ENCODE measurements around the gene MYO1E.

Gene MYO1E

DNA sequence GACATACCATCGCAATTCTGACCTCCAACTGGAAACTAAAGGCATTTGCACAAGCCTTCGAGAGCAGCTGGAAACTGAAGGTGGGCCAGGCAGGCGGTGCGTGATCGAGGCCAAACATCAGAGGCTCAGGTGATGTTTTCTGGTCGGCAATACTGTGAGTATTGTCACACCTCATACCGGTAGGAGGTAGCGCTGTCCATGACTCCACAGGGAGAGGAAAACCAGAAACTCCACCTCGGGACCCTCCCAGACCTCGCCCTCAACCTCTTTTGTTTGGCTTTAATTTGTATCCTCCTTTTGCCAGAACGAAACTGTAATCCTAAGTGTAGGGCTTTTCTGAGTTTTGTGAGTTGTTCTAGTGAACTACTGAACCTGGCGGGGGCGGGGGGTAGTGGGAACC, 122.4 kb downstream of the MYO1E start:
- H3K9me3 ChIP-seq (replicated peaks; ENCODE audit: low read length): no peaks in the 10 kb centered on the region
- no peak overlapping the region for H3K4me3 ChIP-seq (ENCODE audit: low read length)
- H3K4me2 ChIP-seq (ENCODE audit: low read length): no peak overlapping the region
- H3K4me1 ChIP-seq (ENCODE audit: control insufficient read depth, insufficient read depth, low read length): no peaks in the 10 kb centered on the region
- no peaks in the 10 kb centered on the region for H3K27me3 ChIP-seq (ENCODE audit: control insufficient read depth, insufficient read depth, low read length)
- no peak overlapping the region for H3K9ac ChIP-seq (ENCODE audit: low read depth, low read length)
- peaks cover 18% of the 10 kb centered on the region for H3K36me3 ChIP-seq (ENCODE audit: insufficient read depth, low read length)

DNA sequence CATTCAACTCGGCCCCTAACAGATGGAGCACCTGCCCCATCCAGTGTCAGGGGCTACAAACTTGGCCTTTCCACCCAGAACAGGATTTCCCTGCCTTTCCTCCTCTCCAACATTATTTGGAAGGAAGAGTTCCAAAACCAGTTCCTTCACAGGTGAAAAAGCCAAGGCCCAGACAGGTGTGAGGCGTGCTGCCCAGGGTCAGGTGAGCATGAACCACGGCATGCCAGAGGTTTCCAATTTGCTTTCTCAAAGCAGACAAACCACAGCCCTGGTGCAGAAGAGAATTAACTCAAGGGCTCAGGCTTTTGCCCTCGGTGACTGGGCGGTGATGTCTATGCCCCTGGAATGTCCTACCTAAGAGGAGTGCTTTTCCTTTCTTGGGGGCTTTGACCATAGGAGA, 122.9 kb downstream of the MYO1E start:
- Histone ChIP-seq H3K9ac (ENCODE audit: low read depth, low read length) (no peak overlapping the region), H3K9me3 (replicated peaks; ENCODE audit: low read length) (no peaks in the 10 kb centered on the region), H3K4me1 (ENCODE audit: control insufficient read depth, insufficient read depth, low read length) (no peaks in the 10 kb centered on the region), H3K36me3 (ENCODE audit: insufficient read depth, low read length) (peaks cover 14% of the 10 kb centered on the region), H3K27me3 (ENCODE audit: control insufficient read depth, insufficient read depth, low read length) (no peaks in the 10 kb centered on the region), H3K4me3 (ENCODE audit: low read length) (no peak overlapping the region), H3K4me2 (ENCODE audit: low read length) (no peak overlapping the region)

DNA sequence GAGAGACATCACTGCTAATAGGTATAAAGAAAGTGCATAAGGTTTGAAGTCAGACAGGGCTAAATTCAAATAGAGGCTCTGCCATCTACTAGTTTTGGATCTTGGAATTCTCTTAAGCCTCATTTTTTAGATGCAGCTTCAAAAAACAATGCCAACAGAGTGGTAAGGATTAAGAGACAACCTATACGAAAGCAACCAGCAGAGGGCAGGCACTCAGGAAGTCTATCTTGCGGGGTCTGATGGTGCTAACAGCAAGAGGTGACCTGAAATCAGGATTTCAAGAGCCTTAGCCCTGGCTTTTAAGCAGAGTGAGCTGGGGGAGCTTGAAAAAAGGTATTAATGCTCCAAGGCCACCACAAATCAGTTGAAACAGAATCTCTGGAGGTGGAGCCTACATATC, 125.3 kb downstream of the MYO1E start:
- no peak overlapping the region for H3K4me3 ChIP-seq (ENCODE audit: low read length)
- H3K9me3 ChIP-seq (replicated peaks; ENCODE audit: low read length): no peaks in the 10 kb centered on the region
- no peak overlapping the region for H3K9ac ChIP-seq (ENCODE audit: low read depth, low read length)

DNA sequence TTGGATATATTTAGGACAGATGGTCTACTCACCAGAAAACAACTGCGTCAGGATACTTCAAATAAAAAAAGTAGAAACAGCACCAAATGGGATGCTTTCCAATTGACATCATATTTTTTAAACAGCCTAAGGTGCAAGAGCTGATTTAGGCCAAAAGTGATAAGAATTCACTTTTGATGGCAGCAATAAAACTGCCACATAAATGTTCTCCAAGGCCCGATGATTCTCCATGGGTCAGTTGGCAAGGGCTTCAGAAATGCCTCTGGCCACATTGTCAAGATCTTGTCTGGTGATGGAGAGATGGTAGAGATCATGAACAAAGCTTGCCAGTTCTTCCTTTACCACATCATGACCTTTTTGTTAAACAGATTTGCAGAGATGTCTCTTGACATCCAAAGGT, 127.1 kb downstream of the MYO1E start:
- H3K9ac ChIP-seq (ENCODE audit: low read depth, low read length): no peak overlapping the region
- H3K4me2 ChIP-seq (ENCODE audit: low read length): no peak overlapping the region
- H3K4me1 ChIP-seq (ENCODE audit: control insufficient read depth, insufficient read depth, low read length): peaks cover 11% of the 10 kb centered on the region
- H3K9me3 ChIP-seq (replicated peaks; ENCODE audit: low read length): no peaks in the 10 kb centered on the region
- H3K27me3 ChIP-seq (ENCODE audit: control insufficient read depth, insufficient read depth, low read length): no peaks in the 10 kb centered on the region
- H3K36me3 ChIP-seq (ENCODE audit: insufficient read depth, low read length): peaks cover 19% of the 10 kb centered on the region
- H3K4me3 ChIP-seq (ENCODE audit: low read length): no peak overlapping the region

More for the DNA sequence above, 125.3 kb downstream of the MYO1E start:
- Histone ChIP-seq H3K4me1 (ENCODE audit: control insufficient read depth, insufficient read depth, low read length) (peaks cover 4% of the 10 kb centered on the region), H3K4me2 (ENCODE audit: low read length) (no peak overlapping the region), H3K36me3 (ENCODE audit: insufficient read depth, low read length) (peaks cover 16% of the 10 kb centered on the region), H3K27me3 (ENCODE audit: control insufficient read depth, insufficient read depth, low read length) (no peaks in the 10 kb centered on the region)

DNA sequence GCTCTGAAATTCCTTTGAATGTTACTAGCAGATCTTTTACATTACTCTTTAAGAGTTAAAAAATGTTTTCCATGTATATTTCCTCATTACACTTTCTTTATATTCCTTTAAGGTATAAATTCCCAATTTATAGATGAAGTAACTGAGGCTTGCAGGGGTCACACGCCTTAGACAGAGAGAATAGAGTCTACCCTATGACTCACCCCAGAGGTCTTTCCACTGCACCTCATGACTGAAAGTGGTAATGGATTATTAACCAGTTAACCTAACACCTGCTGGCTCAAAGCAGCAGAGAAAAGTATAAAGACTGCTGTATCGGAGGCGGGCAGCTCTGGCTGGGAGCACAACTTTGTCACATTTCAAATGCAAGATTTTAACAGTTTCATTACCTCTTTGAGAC, 128.3 kb downstream of the MYO1E start:
- no peaks in the 10 kb centered on the region for H3K27me3 ChIP-seq (ENCODE audit: control insufficient read depth, insufficient read depth, low read length)
- H3K4me1 ChIP-seq (ENCODE audit: control insufficient read depth, insufficient read depth, low read length): peaks cover 21% of the 10 kb centered on the region
- H3K4me2 ChIP-seq (ENCODE audit: low read length): no peak overlapping the region
- no peak overlapping the region for H3K4me3 ChIP-seq (ENCODE audit: low read length)
- no peak overlapping the region for H3K9ac ChIP-seq (ENCODE audit: low read depth, low read length)
- peaks cover 14% of the 10 kb centered on the region for H3K36me3 ChIP-seq (ENCODE audit: insufficient read depth, low read length)
- no peaks in the 10 kb centered on the region for H3K9me3 ChIP-seq (replicated peaks; ENCODE audit: low read length)

DNA sequence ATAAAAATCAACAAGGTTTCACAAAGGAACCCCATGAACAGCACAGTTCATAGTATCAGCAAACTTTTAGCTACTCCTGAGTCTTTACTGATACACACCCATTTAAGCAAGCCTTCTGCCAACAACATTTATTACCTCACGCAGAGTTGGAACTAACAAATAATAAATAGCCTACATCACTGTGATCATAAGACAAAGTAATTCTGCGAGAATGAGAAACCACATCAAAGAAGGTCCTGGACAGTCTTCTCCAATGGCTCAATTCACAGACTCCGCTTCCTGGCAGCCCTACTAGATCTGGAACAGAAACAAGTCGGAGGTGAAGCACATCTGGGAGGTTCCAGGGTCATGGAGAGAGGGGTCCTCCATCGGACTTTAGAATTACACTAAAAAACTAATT, 129.0 kb downstream of the MYO1E start:
- Histone ChIP-seq H3K9ac (ENCODE audit: low read depth, low read length) (no peak overlapping the region), H3K4me3 (ENCODE audit: low read length) (no peak overlapping the region), H3K27me3 (ENCODE audit: control insufficient read depth, insufficient read depth, low read length) (no peaks in the 10 kb centered on the region), H3K4me1 (ENCODE audit: control insufficient read depth, insufficient read depth, low read length) (peaks cover 21% of the 10 kb centered on the region), H3K4me2 (ENCODE audit: low read length) (no peak overlapping the region), H3K9me3 (replicated peaks; ENCODE audit: low read length) (no peaks in the 10 kb centered on the region), H3K36me3 (ENCODE audit: insufficient read depth, low read length) (peaks cover 14% of the 10 kb centered on the region)

DNA sequence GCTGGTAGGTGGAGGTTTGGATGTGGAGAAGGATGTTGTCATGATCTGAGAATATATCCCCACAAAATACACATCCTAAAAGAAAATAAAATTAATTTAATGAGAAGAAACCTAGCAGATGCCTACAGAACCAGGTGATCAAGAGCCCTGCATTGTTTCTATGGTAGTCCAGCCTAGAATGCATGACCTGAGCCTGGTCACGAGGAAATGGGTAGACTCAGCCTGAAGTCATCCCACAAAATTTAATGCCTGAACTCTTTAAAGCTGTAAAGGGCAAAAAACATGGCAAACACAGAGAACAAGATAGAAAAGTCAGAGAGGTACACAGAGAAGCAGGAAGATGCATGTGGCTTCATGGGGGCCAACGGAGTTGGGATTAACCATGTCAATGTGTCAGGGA, 130.0 kb downstream of the MYO1E start:
- Histone ChIP-seq H3K27me3 (ENCODE audit: control insufficient read depth, insufficient read depth, low read length) (no peaks in the 10 kb centered on the region), H3K4me2 (ENCODE audit: low read length) (no peak overlapping the region), H3K9ac (ENCODE audit: low read depth, low read length) (no peak overlapping the region), H3K4me1 (ENCODE audit: control insufficient read depth, insufficient read depth, low read length) (peaks cover 21% of the 10 kb centered on the region), H3K4me3 (ENCODE audit: low read length) (no peak overlapping the region), H3K9me3 (replicated peaks; ENCODE audit: low read length) (no peaks in the 10 kb centered on the region), H3K36me3 (ENCODE audit: insufficient read depth, low read length) (peaks cover 14% of the 10 kb centered on the region)

DNA sequence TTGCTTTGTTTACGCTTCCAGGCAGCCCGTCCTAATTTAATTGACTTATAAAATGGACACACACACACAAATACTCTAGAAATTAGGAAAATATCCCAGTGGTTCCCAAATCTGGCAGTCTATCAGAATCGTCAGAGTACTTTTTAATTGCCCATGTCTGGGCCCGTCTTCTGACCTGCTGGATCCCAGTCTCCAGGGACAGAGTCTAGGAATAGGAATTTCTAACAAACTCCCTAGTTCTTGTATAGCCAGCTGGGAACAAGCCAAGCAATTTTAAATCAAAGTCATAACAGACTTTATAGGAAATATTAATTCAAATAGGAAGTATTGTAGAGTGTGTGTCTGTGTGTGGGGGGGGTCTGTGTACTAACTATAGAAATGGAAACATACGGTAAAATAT, 132.6 kb downstream of the MYO1E start:
- Histone ChIP-seq H3K4me1 (ENCODE audit: control insufficient read depth, insufficient read depth, low read length) (peaks cover 21% of the 10 kb centered on the region), H3K9ac (ENCODE audit: low read depth, low read length) (no peak overlapping the region), H3K36me3 (ENCODE audit: insufficient read depth, low read length) (peaks cover 11% of the 10 kb centered on the region), H3K4me3 (ENCODE audit: low read length) (no peak overlapping the region), H3K9me3 (replicated peaks; ENCODE audit: low read length) (no peaks in the 10 kb centered on the region), H3K27me3 (ENCODE audit: control insufficient read depth, insufficient read depth, low read length) (no peaks in the 10 kb centered on the region), H3K4me2 (ENCODE audit: low read length) (no peak overlapping the region)

DNA sequence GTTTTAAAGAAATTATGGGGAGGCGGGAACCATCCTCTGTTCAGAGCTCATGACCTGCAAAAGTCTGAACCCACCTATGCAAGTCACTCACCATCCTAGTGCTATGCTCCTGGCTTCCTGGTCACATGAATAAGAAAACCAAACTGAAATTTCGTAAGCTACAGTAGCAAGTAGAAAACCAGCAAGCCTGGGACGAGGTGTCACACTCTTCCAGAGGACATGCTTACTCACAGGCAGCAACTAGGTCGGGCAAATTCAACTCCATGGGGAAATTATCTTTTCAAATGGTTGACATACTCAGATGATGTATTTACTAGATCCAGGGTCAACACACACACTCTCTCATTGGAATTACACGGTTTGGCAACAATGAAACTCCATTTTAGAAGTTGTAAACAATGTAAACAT, 134.7 kb downstream of the MYO1E start:
- Histone ChIP-seq H3K36me3 (ENCODE audit: insufficient read depth, low read length) (peaks cover 3% of the 10 kb centered on the region), H3K27me3 (ENCODE audit: control insufficient read depth, insufficient read depth, low read length) (no peaks in the 10 kb centered on the region), H3K4me3 (ENCODE audit: low read length) (no peak overlapping the region), H3K4me1 (ENCODE audit: control insufficient read depth, insufficient read depth, low read length) (peaks cover 24% of the 10 kb centered on the region), H3K4me2 (ENCODE audit: low read length) (no peak overlapping the region), H3K9ac (ENCODE audit: low read depth, low read length) (no peak overlapping the region), H3K9me3 (replicated peaks; ENCODE audit: low read length) (no peaks in the 10 kb centered on the region)

DNA sequence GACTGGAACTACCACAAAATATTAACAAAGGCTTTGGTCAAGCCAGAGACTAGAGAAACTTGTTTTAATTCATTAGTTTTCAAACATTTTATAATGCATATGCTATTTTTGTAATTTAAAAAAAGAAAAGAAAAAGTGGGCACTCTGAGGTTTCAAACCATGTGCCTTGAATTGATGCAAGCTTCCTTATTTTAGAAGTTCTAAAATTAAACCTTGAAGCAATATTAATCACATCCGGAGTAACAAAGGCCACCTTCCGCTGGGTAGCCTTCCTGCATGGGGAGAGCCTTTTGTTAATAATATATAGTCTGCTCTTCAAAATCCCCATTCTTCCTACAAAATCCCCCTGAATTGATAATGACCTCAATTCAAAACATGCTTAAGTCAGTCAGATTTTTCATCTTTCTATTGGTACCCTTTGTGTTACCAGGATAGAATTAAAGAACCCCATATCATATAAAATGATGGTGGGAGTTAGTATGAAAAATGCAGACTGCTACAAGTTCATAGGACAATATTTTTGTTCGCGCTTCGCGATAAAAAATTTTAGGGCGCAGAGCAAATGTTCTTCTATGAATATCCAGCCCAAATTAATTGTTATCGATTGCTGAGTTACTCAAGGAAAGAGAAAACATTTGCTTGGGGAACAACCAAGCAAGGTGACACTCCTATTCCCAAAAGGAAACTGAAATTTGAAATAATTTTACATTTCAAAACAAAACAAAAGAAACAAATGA, 135.4 kb downstream of the MYO1E start:
- Histone ChIP-seq H3K9me3 (replicated peaks; ENCODE audit: low read length) (no peaks in the 10 kb centered on the region), H3K27me3 (ENCODE audit: control insufficient read depth, insufficient read depth, low read length) (no peaks in the 10 kb centered on the region), H3K4me1 (ENCODE audit: control insufficient read depth, insufficient read depth, low read length) (peaks cover 23% of the 10 kb centered on the region), H3K9ac (ENCODE audit: low read depth, low read length) (no peak overlapping the region), H3K4me3 (ENCODE audit: low read length) (no peak overlapping the region), H3K36me3 (ENCODE audit: insufficient read depth, low read length) (peaks cover 3% of the 10 kb centered on the region), H3K4me2 (ENCODE audit: low read length) (no peak overlapping the region)

DNA sequence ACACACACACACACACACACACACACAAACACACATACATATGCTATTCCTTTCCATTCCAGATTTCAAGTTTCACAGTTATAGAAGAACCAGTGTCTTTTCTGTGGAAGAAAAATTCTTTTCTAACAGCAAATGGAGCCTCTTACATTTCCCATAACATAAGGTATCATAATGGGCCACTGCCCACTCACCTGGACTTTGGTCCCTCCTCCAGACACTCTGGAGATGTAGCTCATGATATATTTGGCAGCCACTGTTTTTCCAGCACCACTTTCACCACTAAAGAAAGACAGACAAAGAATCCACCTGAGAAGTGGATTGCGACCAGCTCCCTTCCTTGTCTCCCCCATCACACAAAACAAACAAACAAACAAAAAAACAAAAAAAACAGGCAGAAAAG, 136.3 kb downstream of the MYO1E start:
- Histone ChIP-seq H3K4me3 (ENCODE audit: low read length) (no peak overlapping the region), H3K27me3 (ENCODE audit: control insufficient read depth, insufficient read depth, low read length) (no peaks in the 10 kb centered on the region), H3K4me1 (ENCODE audit: control insufficient read depth, insufficient read depth, low read length) (peaks cover 31% of the 10 kb centered on the region), H3K4me2 (ENCODE audit: low read length) (no peak overlapping the region), H3K9ac (ENCODE audit: low read depth, low read length) (no peak overlapping the region), H3K36me3 (ENCODE audit: insufficient read depth, low read length) (peaks cover 7% of the 10 kb centered on the region), H3K9me3 (replicated peaks; ENCODE audit: low read length) (no peaks in the 10 kb centered on the region)

DNA sequence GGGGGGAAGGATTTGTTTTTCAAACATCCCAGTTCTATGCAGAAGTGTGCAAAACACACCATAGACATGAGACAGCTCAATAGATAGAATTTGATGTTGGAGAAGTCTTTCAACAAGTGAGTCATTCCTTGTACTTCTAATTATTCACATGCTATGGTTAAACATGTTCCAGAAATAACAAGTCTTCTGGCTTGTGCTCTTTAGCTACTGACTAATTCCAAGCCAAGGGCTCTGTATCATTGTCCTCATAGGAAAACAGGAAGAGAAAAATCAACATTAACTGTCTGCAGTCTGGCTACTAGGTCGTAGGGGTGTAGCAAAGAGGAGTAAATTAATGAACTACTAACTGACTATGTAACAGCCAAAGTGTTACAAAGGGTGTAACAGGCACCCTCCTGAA, 140.2 kb downstream of the MYO1E start:
- Histone ChIP-seq H3K4me3 (ENCODE audit: low read length) (peak overlapping the region; percentile 47), H3K9me3 (replicated peaks; ENCODE audit: low read length) (no peaks in the 10 kb centered on the region), H3K27me3 (ENCODE audit: control insufficient read depth, insufficient read depth, low read length) (no peaks in the 10 kb centered on the region), H3K9ac (ENCODE audit: low read depth, low read length) (peak overlapping the region; percentile 60), H3K36me3 (ENCODE audit: insufficient read depth, low read length) (peaks cover 15% of the 10 kb centered on the region), H3K4me1 (ENCODE audit: control insufficient read depth, insufficient read depth, low read length) (peaks cover 16% of the 10 kb centered on the region), H3K4me2 (ENCODE audit: low read length) (peak overlapping the region; percentile 74)

All from skeletal muscle satellite cell (primary cell).